Body of pancreas (tissue), 4 donors: ENCODE data around the gene OR6X1. TPM values are rescaled to one million over a fixed set of nuclear protein-coding genes. Genes with fewer than 3 reads are reported as not detected.

Experiments used
- ATAC-seq: fragments of 150-250 bp; one replicate; pipeline ENCODE4 v1.9.1; 2016
- DNase-seq, 4 donors: peaks; one replicate each; pipeline ENCODE4 v3.0.0-alpha.2; 2019
- H3K27ac ChIP-seq, 4 donors: fragments of 200-600 bp; sonication (generic); 1 replicate in 3 of 4; 2 replicates in 1 of 4; pipeline versions ENCODE4 v1.5.1 to v1.6.1; 2016 to 2019; ENCODE audit warnings: mild to moderate bottlenecking in 1 of 4, mixed read lengths in 1 of 4, moderate library complexity in 1 of 4
- H3K27me3 ChIP-seq, 2 donors: fragments of 200-600 bp; sonication (generic); one replicate each; pipeline ENCODE4 v1.6.0; 2016; ENCODE audit warnings: mild to moderate bottlenecking in 1 of 2
- H3K36me3 ChIP-seq, 2 donors: fragments of 200-600 bp; sonication (generic); replicated peaks in 1 of 2; 2 replicates each; pipeline ENCODE4 v1.5.1; 2016; ENCODE audit warnings: low read depth in 2 of 2; ENCODE audit not compliant: insufficient read depth in 1 of 2
- H3K4me1 ChIP-seq: fragments of 200-600 bp; sonication (generic); one replicate; pipeline ENCODE4 v1.6.0; 2016
- H3K4me3 ChIP-seq, 2 donors: fragments of 200-600 bp; sonication (generic); 1 replicate in 1 of 2; 2 replicates in 1 of 2; pipeline ENCODE4 v1.5.1; 2016 to 2019
- H3K9me3 ChIP-seq, 3 donors: fragments of 200-600 bp; sonication (generic); 1 replicate in 2 of 3; 2 replicates in 1 of 3; pipeline ENCODE4 v1.5.1; 2016
- CTCF ChIP-seq, 7 experiments: fragments of 450-650 bp in 4 of 7; fragments of 200-600 bp in 3 of 7; sonication (generic) in 3 of 7; IDR thresholded peaks; one replicate each; pipeline ENCODE4 v1.5.1; 2016 to 2019; ENCODE audit warnings: antibody characterized with exemption in 7 of 7
- POLR2A ChIP-seq, 3 donors: fragments of 450-650 bp; IDR thresholded peaks; one replicate each; pipeline ENCODE4 v1.6.1; 2016; ENCODE audit warnings: antibody characterized with exemption in 3 of 3, mild to moderate bottlenecking in 2 of 3
- WGBS, 2 donors: methylation state at CpG; one replicate each; pipeline ENCODE4 v1.1.5; 2017; 5-methylcytosine and 5-hydroxymethylcytosine counted together
- intact Hi-C: fragments of 100-400 bp; cut with DNase I; formaldehyde crosslinking; loops from one replicate; pipeline ENCODE4 v1.15.1; 2023
- total RNA-seq, 2 donors: library from RNA; depleted of rRNA; stranded (reverse); fragments of >200 nt; gene quantifications; one replicate each; pipeline ENCODE4 v1.1.0, GENCODE V29; 2016

OR6X1 gene
- total RNA-seq, 2 donors from 2014 or later = not detected

- no peaks in the 10 kb centered on the region for H3K27me3 ChIP-seq
- no peak for ATAC-seq
- no peak for DNase-seq
- H3K4me3 ChIP-seq = peak overlapping the region; percentile 76 to 92
- H3K4me1 ChIP-seq = peaks cover 32% of the 10 kb centered on the region
- no peaks in the 10 kb centered on the region for H3K9me3 ChIP-seq
- H3K36me3 ChIP-seq = no peaks in the 10 kb centered on the region
- WGBS, 2 donors = 16 to 22% methylated on average over 12 of the region's 12 CpGs
- peak overlapping the region in 2 of 4 donors; percentile 76 to 80 for H3K27ac ChIP-seq
- TF ChIP-seq POLR2A (IDR thresholded peaks at IDR 0.05) (no peak), CTCF (IDR thresholded peaks at IDR 0.05) (no peak)
- intact Hi-C loops = no loop called here
These were observed 12.1 kb downstream of the OR6X1 start for GRCh38 chr11:123742031-123742723.

GRCh38 chr11:123741159-123742030 lies 12.9 kb downstream of the OR6X1 start, which contains the start of gene ZNF202:
ZNF202 (minus strand) TSS chr11:123741660; CDS start chr11:123730888, 10,772 bp downstream.
- ATAC-seq (peak; percentile 98), DNase-seq (peak; percentile 89 to 93 (median 92))
- Histone ChIP-seq H3K4me1 (peaks cover 32% of the 10 kb centered on the region), H3K36me3 (no peaks in the 10 kb centered on the region), H3K9me3 (no peaks in the 10 kb centered on the region), H3K4me3 (peak within 1 kb of the TSS; percentile 76 to 92), H3K27me3 (no peaks in the 10 kb centered on the region), H3K27ac (peak within 1 kb of the TSS; percentile 33 to 80 (median 74))
- WGBS, 2 donors = 0% methylated on average over 29 to 67 of the region's 67 CpGs
- TF ChIP-seq CTCF (IDR thresholded peaks at IDR 0.05) (peak in 5 of 7 experiments; percentile 7 to 46 (median 30)), POLR2A (IDR thresholded peaks at IDR 0.05) (peak; percentile 30 to 79 (median 76))
- intact Hi-C loops = no loop called here

- Histone ChIP-seq H3K4me1 (peaks cover 32% of the 10 kb centered on the region), H3K27ac (peak overlapping the region in 3 of 4 donors; percentile 71 to 80 (median 76)), H3K27me3 (no peaks in the 10 kb centered on the region), H3K36me3 (no peaks in the 10 kb centered on the region), H3K9me3 (no peaks in the 10 kb centered on the region), H3K4me3 (peak overlapping the region; percentile 76 to 92)
- DNase-seq (peak in 2 of 4 donors; percentile 7 to 17), ATAC-seq (no peak)
- intact Hi-C loops = no loop called here
- TF ChIP-seq CTCF (IDR thresholded peaks at IDR 0.05) (no peak), POLR2A (IDR thresholded peaks at IDR 0.05) (no peak)
- WGBS, 2 donors = 0 to 2% methylated on average over 6 of the region's 6 CpGs
These were observed 13.5 kb downstream of the OR6X1 start for GRCh38 chr11:123740787-123741158.

- Histone ChIP-seq H3K4me1 (peaks cover 32% of the 10 kb centered on the region), H3K36me3 (no peaks in the 10 kb centered on the region), H3K27me3 (no peaks in the 10 kb centered on the region), H3K4me3 (no peak overlapping the region), H3K27ac (no peak overlapping the region), H3K9me3 (no peaks in the 10 kb centered on the region)
- WGBS, 2 donors = 0 to 93% methylated on average over 2 of the region's 2 CpGs
- DNase-seq = no peak
- TF ChIP-seq CTCF (IDR thresholded peaks at IDR 0.05) = no peak
- intact Hi-C loops = no loop called here
- ATAC-seq = no peak
These were observed 15.9 kb downstream of the OR6X1 start for GRCh38 chr11:123738374-123738773.
